SK-N-SH treated with all-trans-retinoic acid at 6 μM for 48 hours (cell line): ENCODE results near the gene SNX8.

Source experiments
- ESRRG ChIP-seq: fragments of 250-450 bp; sonication (Bioruptor Pico); IDR thresholded peaks from 2 replicates; pipeline ENCODE4 v1.6.1; 2021; ENCODE audit warnings: mild to moderate bottlenecking
- ZC3H10 ChIP-seq: fragments of 250-450 bp; sonication (Bioruptor Pico); IDR thresholded peaks from 2 replicates; pipeline ENCODE4 v1.5.1; 2021; ENCODE audit warnings: mild to moderate bottlenecking, moderate library complexity
- ZFP30 ChIP-seq: fragments of 450-650 bp; formaldehyde crosslinking; IDR thresholded peaks from 2 replicates; pipeline ENCODE4 v1.5.0; 2022; ENCODE audit warnings: mild to moderate bottlenecking, moderate library complexity

- TF ChIP-seq ESRRG (CRISPR knock-in tag) (no peak), ZC3H10 (CRISPR knock-in tag) (no peak), ZFP30 (CRISPR knock-in tag) (no peak)
Observed at GRCh38 chr7:2289111-2289586, 25.1 kb downstream of the SNX8 start.
